Measurements from ENCODE around the gene WIPF2. TPM values are rescaled to one million over a fixed set of nuclear protein-coding genes. Genes with fewer than 3 reads are reported as not detected.

Gene WIPF2
- total and polyA plus RNA-seq, 2 experiments from 2014 or later, result 10.3 to 23.8 TPM

- Histone ChIP-seq H3K27ac (no peak overlapping the region), H3K4me1 (ENCODE audit: insufficient read depth) (peaks cover 86% of the 10 kb centered on the region), H3K79me2 (peaks cover 64% of the 10 kb centered on the region), H3K4me3 (no peak overlapping the region), H3K9me2 (replicated peaks; ENCODE audit: insufficient read depth) (no peaks in the 10 kb centered on the region), H3K4me2 (no peak overlapping the region), H4K20me1 (ENCODE audit: insufficient read depth, poor library complexity, severe bottlenecking) (no peaks in the 10 kb centered on the region), H3K36me3 (replicated peaks; ENCODE audit: insufficient read depth, low read depth) (no peaks in the 10 kb centered on the region), H3K27me3 (no peaks in the 10 kb centered on the region), H2AFZ (no peak overlapping the region), H3K9me3 (ENCODE audit: low read depth) (no peaks in the 10 kb centered on the region)
- WGBS (ENCODE audit: low lambda C conversion rate, missing lambda C conversion rate), result 79% methylated on average over 7 of the region's 7 CpGs
- no peak for DNase-seq (ENCODE audit: low spot score)
- TF ChIP-seq EZH2phosphoT487 (IDR thresholded peaks at IDR 0.05; ENCODE audit: low read depth, severe bottlenecking, unreplicated experiment) (no peak), EZH2 (IDR thresholded peaks at IDR 0.05; ENCODE audit: borderline replicate concordance) (no peak), CTCF (IDR thresholded peaks at IDR 0.05; ENCODE audit: poor library complexity) (no peak)
Observed at GRCh38 chr17:40312131-40312731, 93.1 kb downstream of the WIPF2 start.

GRCh38 chr17:40312893-40313667, 94.0 kb downstream of the WIPF2 start:
- 68% methylated on average over 4 of the region's 4 CpGs for WGBS (ENCODE audit: low lambda C conversion rate, missing lambda C conversion rate)
- no peaks in the 10 kb centered on the region for H3K36me3 ChIP-seq (replicated peaks; ENCODE audit: insufficient read depth, low read depth)
- no peak for DNase-seq (ENCODE audit: low spot score)
- no peaks in the 10 kb centered on the region for H3K9me3 ChIP-seq (ENCODE audit: low read depth)
- H4K20me1 ChIP-seq (ENCODE audit: insufficient read depth, poor library complexity, severe bottlenecking), result no peaks in the 10 kb centered on the region
- H3K27me3 ChIP-seq, result no peaks in the 10 kb centered on the region
- peak overlapping the region; percentile 71 for H3K27ac ChIP-seq
- TF ChIP-seq EZH2 (IDR thresholded peaks at IDR 0.05; ENCODE audit: borderline replicate concordance), result no peak
- TF ChIP-seq EZH2phosphoT487 (IDR thresholded peaks at IDR 0.05; ENCODE audit: low read depth, severe bottlenecking, unreplicated experiment), result no peak
- TF ChIP-seq CTCF (IDR thresholded peaks at IDR 0.05; ENCODE audit: poor library complexity), result no peak
- H3K4me2 ChIP-seq, result no peak overlapping the region
- no peak overlapping the region for H3K4me3 ChIP-seq
- H3K9me2 ChIP-seq (replicated peaks; ENCODE audit: insufficient read depth), result no peaks in the 10 kb centered on the region
- H3K4me1 ChIP-seq (ENCODE audit: insufficient read depth), result peaks cover 83% of the 10 kb centered on the region
- H2AFZ ChIP-seq, result no peak overlapping the region
- H3K79me2 ChIP-seq, result peaks cover 69% of the 10 kb centered on the region

GRCh38 chr17:40313668-40314583, 94.8 kb downstream of the WIPF2 start:
- 62% methylated on average over 5 of the region's 7 CpGs for WGBS (ENCODE audit: low lambda C conversion rate, missing lambda C conversion rate)
- H3K4me2 ChIP-seq, result peak overlapping the region; percentile 35
- no peaks in the 10 kb centered on the region for H3K9me3 ChIP-seq (ENCODE audit: low read depth)
- H3K4me3 ChIP-seq, result no peak overlapping the region
- peaks cover 74% of the 10 kb centered on the region for H3K79me2 ChIP-seq
- H3K4me1 ChIP-seq (ENCODE audit: insufficient read depth), result peaks cover 75% of the 10 kb centered on the region
- peak overlapping the region; percentile 71 for H3K27ac ChIP-seq
- H3K36me3 ChIP-seq (replicated peaks; ENCODE audit: insufficient read depth, low read depth), result no peaks in the 10 kb centered on the region
- H4K20me1 ChIP-seq (ENCODE audit: insufficient read depth, poor library complexity, severe bottlenecking), result peaks cover 3% of the 10 kb centered on the region
- no peak overlapping the region for H2AFZ ChIP-seq
- no peaks in the 10 kb centered on the region for H3K9me2 ChIP-seq (replicated peaks; ENCODE audit: insufficient read depth)
- H3K27me3 ChIP-seq, result no peaks in the 10 kb centered on the region
- TF ChIP-seq CTCF (IDR thresholded peaks at IDR 0.05; ENCODE audit: poor library complexity), result no peak
- TF ChIP-seq EZH2phosphoT487 (IDR thresholded peaks at IDR 0.05; ENCODE audit: low read depth, severe bottlenecking, unreplicated experiment), result no peak
- no peak for TF ChIP-seq EZH2 (IDR thresholded peaks at IDR 0.05; ENCODE audit: borderline replicate concordance)
- no peak for DNase-seq (ENCODE audit: low spot score)

Measured in hepatocyte (in vitro differentiated cells).